ENCODE results near the gene SCFD1. TPM values are rescaled to one million over a fixed set of nuclear protein-coding genes. Genes with fewer than 3 reads are reported as not detected.

Gene SCFD1
- total RNA-seq, 2 donors from 2014 or later, result 71.9 to 91.1 TPM

DNA sequence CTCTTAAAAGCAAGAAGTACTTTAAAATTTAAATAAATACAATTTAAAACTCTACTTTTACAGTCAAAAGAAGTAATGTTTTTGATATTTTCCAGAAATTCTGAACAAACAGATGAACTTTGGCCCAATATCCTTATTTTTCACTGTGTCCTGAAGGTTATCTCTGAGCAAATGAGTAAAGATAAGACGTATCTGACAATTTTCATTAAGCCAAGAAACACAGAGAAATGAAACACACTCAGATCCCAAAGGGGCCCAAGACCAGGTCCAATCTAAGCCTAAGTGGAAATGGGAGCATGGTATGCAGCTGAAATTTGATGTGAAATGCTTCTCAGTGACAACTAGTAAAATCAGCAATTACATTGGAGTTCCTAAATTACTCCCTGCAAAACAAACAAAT is 146.7 kb downstream of the SCFD1 start:
- 26 to 27% methylated on average over 1 of the region's 1 CpG for WGBS, 2 donors
- DNase-seq (no peak), ATAC-seq (no peak)
- intact Hi-C loops (cut with DNase I), result no loop called here
- no peak overlapping the region for H3K4me3 ChIP-seq
- H3K27me3 ChIP-seq, result no peaks in the 10 kb centered on the region
- H3K4me1 ChIP-seq, result peaks cover 14% of the 10 kb centered on the region
- no peaks in the 10 kb centered on the region for H3K36me3 ChIP-seq (replicated peaks in 1 of 2; ENCODE audit: insufficient read depth in 1 of 2, low read depth in 2 of 2)
- TF ChIP-seq POLR2A (IDR thresholded peaks at IDR 0.05), result no peak
- TF ChIP-seq, protein P1, sequence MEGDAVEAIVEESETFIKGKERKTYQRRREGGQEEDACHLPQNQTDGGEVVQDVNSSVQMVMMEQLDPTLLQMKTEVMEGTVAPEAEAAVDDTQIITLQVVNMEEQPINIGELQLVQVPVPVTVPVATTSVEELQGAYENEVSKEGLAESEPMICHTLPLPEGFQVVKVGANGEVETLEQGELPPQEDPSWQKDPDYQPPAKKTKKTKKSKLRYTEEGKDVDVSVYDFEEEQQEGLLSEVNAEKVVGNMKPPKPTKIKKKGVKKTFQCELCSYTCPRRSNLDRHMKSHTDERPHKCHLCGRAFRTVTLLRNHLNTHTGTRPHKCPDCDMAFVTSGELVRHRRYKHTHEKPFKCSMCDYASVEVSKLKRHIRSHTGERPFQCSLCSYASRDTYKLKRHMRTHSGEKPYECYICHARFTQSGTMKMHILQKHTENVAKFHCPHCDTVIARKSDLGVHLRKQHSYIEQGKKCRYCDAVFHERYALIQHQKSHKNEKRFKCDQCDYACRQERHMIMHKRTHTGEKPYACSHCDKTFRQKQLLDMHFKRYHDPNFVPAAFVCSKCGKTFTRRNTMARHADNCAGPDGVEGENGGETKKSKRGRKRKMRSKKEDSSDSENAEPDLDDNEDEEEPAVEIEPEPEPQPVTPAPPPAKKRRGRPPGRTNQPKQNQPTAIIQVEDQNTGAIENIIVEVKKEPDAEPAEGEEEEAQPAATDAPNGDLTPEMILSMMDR (IDR thresholded peaks at IDR 0.05), result no peak
- H3K9me3 ChIP-seq, result no peaks in the 10 kb centered on the region
- no peak overlapping the region for H3K27ac ChIP-seq

DNA sequence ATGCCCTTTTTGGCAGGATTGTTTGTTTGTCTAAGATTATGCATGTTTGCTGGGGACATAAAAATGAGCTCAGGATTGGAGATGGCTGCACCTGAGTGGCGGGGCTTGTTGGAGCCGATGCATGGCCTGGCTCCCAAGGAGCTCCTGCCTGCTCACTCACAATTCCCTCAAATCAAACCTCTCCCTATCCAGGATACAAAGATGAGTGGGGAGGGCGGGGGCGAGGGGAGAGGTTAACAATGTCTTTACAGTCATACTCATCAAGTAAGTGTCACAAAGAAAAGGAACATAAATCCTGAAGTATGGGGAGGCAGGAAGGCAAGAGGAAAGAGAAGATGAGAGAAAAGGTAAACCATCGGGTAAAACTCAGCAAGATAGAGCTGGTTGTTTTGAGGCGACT is 148.3 kb downstream of the SCFD1 start:
- intact Hi-C loops (cut with DNase I), result no loop called here
- Histone ChIP-seq H3K36me3 (replicated peaks in 1 of 2; ENCODE audit: insufficient read depth in 1 of 2, low read depth in 2 of 2) (no peaks in the 10 kb centered on the region), H3K27me3 (no peaks in the 10 kb centered on the region), H3K4me3 (no peak overlapping the region), H3K4me1 (peaks cover 14% of the 10 kb centered on the region), H3K27ac (no peak overlapping the region), H3K9me3 (no peaks in the 10 kb centered on the region)
- 63 to 73% methylated on average over 6 of the region's 6 CpGs for WGBS, 2 donors
- no peak for TF ChIP-seq POLR2A (IDR thresholded peaks at IDR 0.05)
- TF ChIP-seq, protein P1 (IDR thresholded peaks at IDR 0.05), result no peak
- no peak for DNase-seq
- ATAC-seq, result no peak

DNA sequence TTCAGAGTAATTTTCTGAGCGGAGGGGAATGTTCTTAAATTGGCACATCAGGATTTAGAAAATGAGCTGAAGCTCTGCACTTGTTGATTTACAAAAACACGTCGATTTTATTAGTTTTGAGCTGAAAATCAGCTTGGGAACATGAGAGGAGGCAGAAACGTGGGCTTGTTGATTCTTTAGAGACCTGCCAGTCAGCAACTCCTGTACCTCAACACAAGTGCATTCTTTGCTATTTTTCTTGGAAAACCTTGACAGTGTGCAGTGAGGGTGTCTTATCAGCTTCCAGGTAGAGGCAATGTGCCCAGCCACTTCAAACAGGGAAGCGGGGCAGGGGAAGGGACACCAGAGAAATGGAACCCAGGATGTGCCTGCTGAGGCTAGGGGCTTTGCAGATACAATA is 149.5 kb downstream of the SCFD1 start:
- peak in 1 of 4 donors; percentile 16 for DNase-seq
- no peak overlapping the region for H3K4me3 ChIP-seq
- peaks cover 14% of the 10 kb centered on the region for H3K4me1 ChIP-seq
- TF ChIP-seq, protein P1 (IDR thresholded peaks at IDR 0.05), result no peak
- no peaks in the 10 kb centered on the region for H3K36me3 ChIP-seq (replicated peaks in 1 of 2; ENCODE audit: insufficient read depth in 1 of 2, low read depth in 2 of 2)
- no peak for ATAC-seq
- 33 to 40% methylated on average over 5 of the region's 5 CpGs for WGBS, 2 donors
- no peaks in the 10 kb centered on the region for H3K9me3 ChIP-seq
- intact Hi-C loops (cut with DNase I), result no loop called here
- H3K27ac ChIP-seq, result no peak overlapping the region
- H3K27me3 ChIP-seq, result no peaks in the 10 kb centered on the region

DNA sequence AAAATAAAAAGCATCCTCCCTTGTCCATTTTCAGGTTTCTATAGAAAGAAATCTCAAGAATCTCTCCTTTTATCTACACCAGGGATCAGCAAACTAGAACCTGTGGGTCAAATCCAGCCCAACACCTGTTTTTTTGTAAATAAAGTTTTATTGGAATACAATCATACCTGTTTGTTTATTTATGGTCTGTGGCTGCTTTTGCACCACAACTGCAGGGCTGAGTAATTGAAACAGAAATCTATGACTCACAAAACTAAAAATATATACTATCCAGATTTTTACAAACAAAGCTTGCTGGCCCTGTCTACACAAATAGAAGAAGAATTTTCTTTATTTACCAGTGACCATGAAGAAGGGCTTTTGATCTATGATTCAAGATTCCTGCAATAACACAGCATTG is 157.1 kb downstream of the SCFD1 start:
- no peak overlapping the region for H3K4me3 ChIP-seq
- H3K4me1 ChIP-seq, result no peaks in the 10 kb centered on the region
- H3K27ac ChIP-seq, result no peak overlapping the region
- no peaks in the 10 kb centered on the region for H3K27me3 ChIP-seq
- DNase-seq (no peak), ATAC-seq (no peak)
- no peaks in the 10 kb centered on the region for H3K9me3 ChIP-seq
- no peaks in the 10 kb centered on the region for H3K36me3 ChIP-seq (replicated peaks in 1 of 2; ENCODE audit: insufficient read depth in 1 of 2, low read depth in 2 of 2)
- intact Hi-C loops (cut with DNase I), result no loop called here
- TF ChIP-seq, protein P1 (IDR thresholded peaks at IDR 0.05), result no peak
- TF ChIP-seq POLR2A (IDR thresholded peaks at IDR 0.05), result no peak

Other genes with a start within 250 kb of the SCFD1 start
- 1 to 10 TPM; 6.6 to 8.8 TPM for gene G2E3, start 63.2 kb upstream of the SCFD1 start, total RNA-seq